Kidney epithelial cell (primary cell): ENCODE measurements around the gene NFIC. TPM values are rescaled to one million over a fixed set of nuclear protein-coding genes. Genes with fewer than 3 reads are reported as not detected.
"Not testable (repeated sequence)": the region's sequence is repeated elsewhere in the genome, so short reads cannot be mapped to it uniquely, and the experiment has no call there.

Experiments used
- DNase-seq: peaks from one replicate; pipeline ENCODE4 v3.0.0-alpha.2; 2010; ENCODE audit warnings: low read depth
- H3K27me3 ChIP-seq: 2 replicates; pipeline ENCODE4 v1.6.0; 2011; ENCODE audit warnings: low read length; ENCODE audit not compliant: control insufficient read depth, insufficient read depth
- H3K36me3 ChIP-seq: 2 replicates; pipeline ENCODE4 v1.5.1; 2011; ENCODE audit warnings: low read length; ENCODE audit not compliant: control insufficient read depth, insufficient read depth
- H3K4me3 ChIP-seq: 2 replicates; pipeline ENCODE4 v1.5.1; 2011; ENCODE audit warnings: low read depth, mild to moderate bottlenecking, control low read depth, low read length
- CTCF ChIP-seq: IDR thresholded peaks from 2 replicates; pipeline ENCODE4 v1.5.1; 2011; ENCODE audit warnings: mild to moderate bottlenecking, moderate library complexity, low read length, control low read depth, inconsistent platforms; ENCODE audit not compliant: insufficient read depth, poor library complexity, severe bottlenecking
- total RNA-seq: library from RNA; depleted of rRNA; stranded (reverse); fragments of >200 nt; gene quantifications from 2 replicates; pipeline ENCODE4 v1.2.3, GENCODE V29; 2015

NFIC gene
- total RNA-seq, 1 donor from 2014 or later = 18.0 TPM

- Histone ChIP-seq H3K36me3 (no peaks in the 10 kb centered on the region), H3K27me3 (no peaks in the 10 kb centered on the region), H3K4me3 (no peak overlapping the region)
- TF ChIP-seq CTCF = no peak
- DNase-seq = no peak
Measured at GRCh38 chr19:3389446-3389778, 23.0 kb downstream of the NFIC start.

GRCh38 chr19:3389876-3390371, 23.5 kb downstream of the NFIC start:
- Histone ChIP-seq H3K36me3 (no peaks in the 10 kb centered on the region), H3K4me3 (no peak overlapping the region), H3K27me3 (no peaks in the 10 kb centered on the region)
- no peak for TF ChIP-seq CTCF
- no peak for DNase-seq

GRCh38 chr19:3391911-3392310, 25.5 kb downstream of the NFIC start:
- H3K36me3 ChIP-seq = not testable (repeated sequence)

GRCh38 chr19:3392480-3392879, 26.1 kb downstream of the NFIC start:
- H3K36me3 ChIP-seq = no peaks in the 10 kb centered on the region
- DNase-seq = no peak
- no peak for TF ChIP-seq CTCF
- H3K4me3 ChIP-seq = no peak overlapping the region
- no peaks in the 10 kb centered on the region for H3K27me3 ChIP-seq

More at GRCh38 chr19:3391911-3392310, 25.5 kb downstream of the NFIC start:
- not testable (repeated sequence) for DNase-seq, H3K4me3 ChIP-seq, H3K27me3 ChIP-seq

- no peaks in the 10 kb centered on the region for H3K27me3 ChIP-seq
- no peak for TF ChIP-seq CTCF
- DNase-seq = no peak
- H3K4me3 ChIP-seq = no peak overlapping the region
- H3K36me3 ChIP-seq = peaks cover 1% of the 10 kb centered on the region
Measured at GRCh38 chr19:3396881-3397265, 30.5 kb downstream of the NFIC start.

- Histone ChIP-seq H3K36me3 (peaks cover 1% of the 10 kb centered on the region), H3K4me3 (no peak overlapping the region), H3K27me3 (no peaks in the 10 kb centered on the region)
- no peak for TF ChIP-seq CTCF
- no peak for DNase-seq
Measured at GRCh38 chr19:3397266-3398022, 31.1 kb downstream of the NFIC start.
